AG09319 (cell line): ENCODE results near the gene TXNRD2.

ENCODE experiments used
- DNase-seq: peaks from one replicate; pipeline ENCODE4 v3.0.0-alpha.2; 2010; ENCODE audit warnings: low read depth; ENCODE audit errors: extremely low read depth
- CTCF ChIP-seq: IDR thresholded peaks from 2 replicates; pipeline ENCODE4 v1.5.1; 2011; ENCODE audit warnings: low read depth, mild to moderate bottlenecking, inconsistent platforms, low read length, moderate library complexity

TXNRD2 gene

GRCh38 chr22:19983741-19984140, 42.1 kb upstream of the TXNRD2 start:
- TF ChIP-seq CTCF: no peak
- DNase-seq: no peak

DNA sequence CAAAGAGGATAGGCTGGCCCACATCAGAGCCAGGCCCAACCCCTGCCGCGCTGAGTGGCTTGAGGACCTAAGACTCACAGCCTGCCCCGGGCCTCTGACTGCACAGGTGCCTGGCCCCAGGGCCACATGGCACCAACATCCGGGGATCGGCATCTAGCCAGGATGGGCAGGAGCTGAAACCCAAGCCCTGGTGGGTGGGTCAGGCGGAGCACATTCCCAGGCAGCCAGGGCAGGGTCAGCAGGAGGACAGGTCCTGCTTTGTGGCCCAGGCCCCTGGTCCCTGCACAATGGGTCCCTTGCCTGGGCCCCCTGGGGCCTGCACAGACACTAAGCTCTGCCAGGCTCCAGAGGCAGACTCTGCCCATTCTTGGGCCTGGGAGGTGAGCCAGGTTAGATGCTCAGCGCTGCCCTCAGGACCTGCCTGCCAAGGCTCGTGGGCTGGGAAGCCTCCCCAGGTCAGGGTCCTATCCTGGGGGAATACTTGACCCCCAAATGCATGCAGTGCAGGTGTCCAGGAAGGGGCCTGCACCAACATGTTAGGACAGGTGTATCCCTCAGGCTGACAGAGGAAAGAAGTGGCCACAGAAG, 41.5 kb upstream of the TXNRD2 start:
- DNase-seq: no peak
- TF ChIP-seq CTCF: no peak

GRCh38 chr22:19981961-19982920, 40.6 kb upstream of the TXNRD2 start:
- TF ChIP-seq CTCF: no peak
- no peak for DNase-seq

- no peak for DNase-seq
- TF ChIP-seq CTCF: no peak
Observed at GRCh38 chr22:19981171-19981960, 39.7 kb upstream of the TXNRD2 start.

GRCh38 chr22:19980766-19981165, 39.1 kb upstream of the TXNRD2 start:
- DNase-seq: no peak
- no peak for TF ChIP-seq CTCF

DNA sequence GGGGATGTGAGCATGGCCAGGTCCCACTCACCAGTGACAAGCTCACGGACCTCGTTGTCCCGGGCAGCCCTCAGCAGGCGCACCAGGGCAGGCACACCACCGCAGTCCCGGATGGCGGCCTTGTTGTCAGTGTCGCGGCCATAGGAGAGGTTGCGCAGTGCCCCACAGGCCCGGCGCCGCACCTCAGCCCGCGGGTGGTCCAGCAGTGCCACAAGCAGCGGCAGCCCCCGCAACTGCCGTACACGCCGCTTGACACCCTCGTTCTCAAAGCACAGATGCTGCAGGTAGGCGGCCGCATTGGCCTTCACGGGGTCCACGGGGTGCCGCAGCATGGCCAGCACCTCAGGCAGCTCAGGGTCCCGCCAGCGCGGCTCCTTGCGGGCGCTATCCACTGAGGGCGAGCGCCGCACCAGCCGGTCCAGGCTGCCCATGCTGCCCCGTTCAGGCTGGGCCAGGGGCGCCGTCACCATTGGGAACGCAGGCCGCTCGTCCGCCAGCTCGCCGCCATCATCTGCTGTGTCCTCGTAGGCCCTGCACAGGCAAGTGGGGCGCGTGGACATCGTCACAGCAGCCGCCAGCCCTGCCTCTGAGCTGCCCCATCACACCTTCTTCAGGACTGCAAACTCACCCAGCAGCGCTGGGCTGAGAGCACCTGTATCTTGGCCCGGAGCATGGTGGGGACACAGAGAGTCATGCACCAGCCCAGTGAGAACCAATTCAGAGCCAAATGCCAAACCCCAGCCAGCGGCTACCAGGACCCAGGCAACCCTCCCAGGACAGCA, 38.3 kb upstream of the TXNRD2 start:
- TF ChIP-seq CTCF: no peak
- no peak for DNase-seq
